Peyer's patch (tissue), 4 donors: ENCODE results near the gene ITPKB.
"Not testable (repeated sequence)": the region's sequence is repeated elsewhere in the genome, so short reads cannot be mapped to it uniquely, and the experiment has no call there.

ENCODE experiments used
- POLR2A ChIP-seq, 2 donors: fragments of 450-650 bp; IDR thresholded peaks; one replicate each; pipeline ENCODE4 v1.5.1; 2017; ENCODE audit warnings: antibody characterized with exemption in 2 of 2, mild to moderate bottlenecking in 2 of 2, moderate library complexity in 2 of 2
- TF ChIP-seq, protein P1 (sequence below), 6 experiments: fragments of 450-650 bp in 4 of 6; fragments of 200-600 bp in 2 of 6; sonication (generic) in 1 of 6; IDR thresholded peaks; one replicate each; pipeline ENCODE4 v1.5.1; 2017 to 2019; ENCODE audit warnings: antibody characterized with exemption in 6 of 6, mild to moderate bottlenecking in 3 of 6, moderate library complexity in 1 of 6

DNA sequence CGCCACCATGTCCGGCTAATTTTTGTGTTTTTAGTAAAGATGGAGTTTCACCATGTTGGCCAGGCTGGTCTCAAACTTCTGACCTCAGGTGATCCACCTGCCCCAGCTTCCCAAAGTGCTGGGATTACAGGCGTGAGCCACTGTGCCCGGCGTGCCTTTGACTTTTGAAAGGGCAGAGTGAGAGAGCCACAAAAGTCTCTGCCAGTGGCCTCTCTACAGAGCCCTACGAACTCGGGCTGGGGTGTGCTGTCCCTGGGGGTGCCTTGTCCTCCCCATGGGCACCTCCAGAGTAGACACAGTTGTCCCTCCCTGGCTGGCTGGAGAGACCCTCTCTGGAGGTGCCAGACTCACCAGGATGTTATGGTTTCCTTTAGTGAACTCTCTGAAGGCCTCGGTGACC is 99.9 kb downstream of the ITPKB start:
- TF ChIP-seq, protein P1, sequence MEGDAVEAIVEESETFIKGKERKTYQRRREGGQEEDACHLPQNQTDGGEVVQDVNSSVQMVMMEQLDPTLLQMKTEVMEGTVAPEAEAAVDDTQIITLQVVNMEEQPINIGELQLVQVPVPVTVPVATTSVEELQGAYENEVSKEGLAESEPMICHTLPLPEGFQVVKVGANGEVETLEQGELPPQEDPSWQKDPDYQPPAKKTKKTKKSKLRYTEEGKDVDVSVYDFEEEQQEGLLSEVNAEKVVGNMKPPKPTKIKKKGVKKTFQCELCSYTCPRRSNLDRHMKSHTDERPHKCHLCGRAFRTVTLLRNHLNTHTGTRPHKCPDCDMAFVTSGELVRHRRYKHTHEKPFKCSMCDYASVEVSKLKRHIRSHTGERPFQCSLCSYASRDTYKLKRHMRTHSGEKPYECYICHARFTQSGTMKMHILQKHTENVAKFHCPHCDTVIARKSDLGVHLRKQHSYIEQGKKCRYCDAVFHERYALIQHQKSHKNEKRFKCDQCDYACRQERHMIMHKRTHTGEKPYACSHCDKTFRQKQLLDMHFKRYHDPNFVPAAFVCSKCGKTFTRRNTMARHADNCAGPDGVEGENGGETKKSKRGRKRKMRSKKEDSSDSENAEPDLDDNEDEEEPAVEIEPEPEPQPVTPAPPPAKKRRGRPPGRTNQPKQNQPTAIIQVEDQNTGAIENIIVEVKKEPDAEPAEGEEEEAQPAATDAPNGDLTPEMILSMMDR (IDR thresholded peaks at IDR 0.05): not testable (repeated sequence)
- TF ChIP-seq POLR2A (IDR thresholded peaks at IDR 0.05): not testable (repeated sequence)
